Measurements from ENCODE around the gene S1PR4.

DNA sequence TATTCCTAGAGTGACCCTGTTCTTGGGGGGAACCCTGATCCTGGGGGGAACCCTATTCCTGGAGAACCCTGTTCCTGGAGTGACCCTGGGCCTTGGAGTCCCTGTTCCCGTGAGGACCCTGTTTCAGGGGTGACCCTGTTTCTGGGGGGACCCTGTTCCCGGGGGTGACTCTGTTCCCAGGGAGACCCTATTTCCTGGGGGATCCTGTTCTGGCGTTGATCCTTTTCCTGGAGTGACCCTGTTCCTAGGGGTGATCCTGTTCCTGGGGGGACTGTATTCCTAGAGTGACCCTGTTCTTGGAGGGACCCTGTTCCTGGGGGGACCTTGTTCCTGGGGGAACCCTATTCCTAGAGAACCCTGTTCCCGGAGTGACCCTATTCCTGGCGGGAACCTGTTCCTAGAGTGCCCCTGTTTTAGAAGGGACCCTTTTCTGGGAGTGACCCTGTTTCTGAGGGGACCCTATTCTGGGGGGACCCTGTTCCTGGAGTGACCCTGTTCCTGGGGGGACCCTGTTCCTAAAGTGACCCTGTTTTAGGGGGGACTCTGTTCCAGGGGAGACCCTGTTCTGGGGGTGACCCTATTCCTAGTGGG lies 27.7 kb upstream of the S1PR4 start:
- TF ChIP-seq, protein P1, sequence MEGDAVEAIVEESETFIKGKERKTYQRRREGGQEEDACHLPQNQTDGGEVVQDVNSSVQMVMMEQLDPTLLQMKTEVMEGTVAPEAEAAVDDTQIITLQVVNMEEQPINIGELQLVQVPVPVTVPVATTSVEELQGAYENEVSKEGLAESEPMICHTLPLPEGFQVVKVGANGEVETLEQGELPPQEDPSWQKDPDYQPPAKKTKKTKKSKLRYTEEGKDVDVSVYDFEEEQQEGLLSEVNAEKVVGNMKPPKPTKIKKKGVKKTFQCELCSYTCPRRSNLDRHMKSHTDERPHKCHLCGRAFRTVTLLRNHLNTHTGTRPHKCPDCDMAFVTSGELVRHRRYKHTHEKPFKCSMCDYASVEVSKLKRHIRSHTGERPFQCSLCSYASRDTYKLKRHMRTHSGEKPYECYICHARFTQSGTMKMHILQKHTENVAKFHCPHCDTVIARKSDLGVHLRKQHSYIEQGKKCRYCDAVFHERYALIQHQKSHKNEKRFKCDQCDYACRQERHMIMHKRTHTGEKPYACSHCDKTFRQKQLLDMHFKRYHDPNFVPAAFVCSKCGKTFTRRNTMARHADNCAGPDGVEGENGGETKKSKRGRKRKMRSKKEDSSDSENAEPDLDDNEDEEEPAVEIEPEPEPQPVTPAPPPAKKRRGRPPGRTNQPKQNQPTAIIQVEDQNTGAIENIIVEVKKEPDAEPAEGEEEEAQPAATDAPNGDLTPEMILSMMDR (IDR thresholded peaks at IDR 0.05; ENCODE audit: insufficient read depth, low read depth, low read length) = no peak
- TF ChIP-seq EZH2 (IDR thresholded peaks at IDR 0.05; ENCODE audit: insufficient read depth, low read length) = no peak

Data from astrocyte (in vitro differentiated cells and primary cell).